Measurements from ENCODE around the gene TTC12. TPM values are rescaled to one million over a fixed set of nuclear protein-coding genes. Genes with fewer than 3 reads are reported as not detected.

The TTC12 gene
- total and polyA plus RNA-seq, 2 donors (not counting 1 experiment from before 2014, with no cell fraction given) = 9.0 to 47.3 TPM

DNA sequence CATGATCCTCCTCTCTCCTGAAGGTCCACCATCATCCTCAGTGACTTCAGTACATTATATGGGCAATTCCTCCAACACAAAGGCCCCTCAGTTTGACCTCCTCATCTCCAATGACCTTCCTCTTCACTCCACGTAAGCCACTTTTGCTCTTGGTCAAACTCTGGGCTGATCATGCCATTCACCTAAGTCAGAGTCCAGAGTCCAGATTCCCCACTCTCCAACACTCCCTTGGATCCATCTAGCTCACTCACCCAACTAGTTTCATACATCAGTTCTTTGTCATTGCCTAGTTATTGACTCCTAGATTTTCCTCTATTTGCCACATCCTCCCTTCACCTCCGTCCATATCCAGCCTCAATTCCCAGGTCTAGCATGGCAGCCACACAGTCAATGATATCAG lies 30.5 kb upstream of the TTC12 start:
- H3K4me3 ChIP-seq (ENCODE audit: control extremely low read depth in 1 of 5, extremely low read depth in 1 of 5, insufficient read depth in 1 of 5, low read depth in 2 of 5, low read length in 4 of 5) = no peak overlapping the region
- H3K9ac ChIP-seq (ENCODE audit: low read length) = no peak overlapping the region
- H3K27ac ChIP-seq (ENCODE audit: low read length in 2 of 2) = no peak overlapping the region
- no peak overlapping the region for H2AFZ ChIP-seq (ENCODE audit: insufficient read depth, low read depth, low read length, poor library complexity, severe bottlenecking)
- H3K4me2 ChIP-seq (replicated peaks; ENCODE audit: low read depth, low read length, poor library complexity, severe bottlenecking) = no peak overlapping the region
- Mint-ChIP-seq H3K4me3 (no peak overlapping the region), H3K27ac (no peak overlapping the region), H3K27me3 (peaks cover 8% of the 10 kb centered on the region), H3K4me1 (no peaks in the 10 kb centered on the region), H3K9me3 (ENCODE audit: insufficient read depth) (no peaks in the 10 kb centered on the region)
- H3K9me3 ChIP-seq (ENCODE audit: control extremely low read depth in 1 of 3, control insufficient read depth in 2 of 3, insufficient read depth in 1 of 3, low read length in 2 of 3) = no peaks in the 10 kb centered on the region
- H3K36me3 ChIP-seq (replicated peaks in 1 of 2; ENCODE audit: control extremely low read depth in 1 of 2, control insufficient read depth in 1 of 2, extremely low read depth in 1 of 2, insufficient read depth in 2 of 2, low read length in 1 of 2) = no peaks in the 10 kb centered on the region
- H4K20me1 ChIP-seq (ENCODE audit: control insufficient read depth, insufficient read depth, low read length, poor library complexity, severe bottlenecking) = no peaks in the 10 kb centered on the region
- POLR2A ChIA-PET = no interaction called here
- intact Hi-C loops (cut with micrococcal nuclease) = no loop called here
- CTCF ChIA-PET = interaction anchor here (7.8 kb wide), 1 partner anchor 697 kb away, joined by 122 read pairs; no protein-coding TSS in a partner anchor
- TF ChIP-seq CTCF (IDR thresholded peaks at IDR 0.05) (no peak), EZH2 (IDR thresholded peaks at IDR 0.05; ENCODE audit: borderline replicate concordance, insufficient read depth, low read depth, low read length, poor library complexity, severe bottlenecking) (no peak)
- no peaks in the 10 kb centered on the region for H3K79me2 ChIP-seq (ENCODE audit: control insufficient read depth, insufficient read depth, low read length)
- H3K27me3 ChIP-seq (replicated peaks in 1 of 4; ENCODE audit: control extremely low read depth in 1 of 4, control insufficient read depth in 3 of 4, insufficient read depth in 4 of 4, low read length in 3 of 4) = peaks cover 0 to 3% (median 0%) of the 10 kb centered on the region in 4 experiments
- no peaks in the 10 kb centered on the region for H3K4me1 ChIP-seq (ENCODE audit: control insufficient read depth in 2 of 2, insufficient read depth in 2 of 2, low read length in 2 of 2)
- ATAC-seq (ENCODE audit: low read depth) = no peak
- no peak for DNase-seq
- WGBS (ENCODE audit: insufficient coverage) = 86% methylated on average over 2 of the region's 2 CpGs

DNA sequence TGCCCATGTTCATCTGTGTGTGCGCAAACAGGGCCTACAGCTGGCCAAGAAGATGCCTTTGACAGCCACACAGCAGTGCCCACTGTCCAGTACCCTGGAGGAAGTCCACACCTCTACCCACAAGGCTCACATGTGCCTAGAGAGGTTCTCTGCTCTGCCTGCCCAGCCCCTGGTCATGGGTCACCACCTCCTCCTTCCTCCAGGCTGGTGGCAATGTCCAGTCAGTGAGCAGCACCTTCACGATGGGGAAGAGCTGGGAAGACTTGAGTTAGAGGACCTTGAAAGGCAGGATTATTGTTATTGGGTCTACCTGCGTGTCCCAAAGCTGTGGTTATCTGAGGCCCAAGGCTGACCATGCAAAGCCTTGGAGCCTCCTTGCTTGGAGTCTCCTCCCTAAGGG lies 28.4 kb upstream of the TTC12 start:
- ChIA-PET POLR2A (no interaction called here), CTCF (interaction anchor here (7.8 kb wide), 1 partner anchor 699 kb away, joined by 122 read pairs; no protein-coding TSS in a partner anchor)
- Histone ChIP-seq H3K4me2 (replicated peaks; ENCODE audit: low read depth, low read length, poor library complexity, severe bottlenecking) (no peak overlapping the region), H3K4me3 (ENCODE audit: control extremely low read depth in 1 of 5, extremely low read depth in 1 of 5, insufficient read depth in 1 of 5, low read depth in 2 of 5, low read length in 4 of 5) (no peak overlapping the region), H3K27ac (ENCODE audit: low read length in 2 of 2) (no peak overlapping the region), H2AFZ (ENCODE audit: insufficient read depth, low read depth, low read length, poor library complexity, severe bottlenecking) (no peak overlapping the region), H3K9ac (ENCODE audit: low read length) (no peak overlapping the region), H3K36me3 (replicated peaks in 1 of 2; ENCODE audit: control extremely low read depth in 1 of 2, control insufficient read depth in 1 of 2, extremely low read depth in 1 of 2, insufficient read depth in 2 of 2, low read length in 1 of 2) (no peaks in the 10 kb centered on the region), H3K27me3 (replicated peaks in 1 of 4; ENCODE audit: control extremely low read depth in 1 of 4, control insufficient read depth in 3 of 4, insufficient read depth in 4 of 4, low read length in 3 of 4) (peaks cover 0 to 3% (median 0%) of the 10 kb centered on the region in 4 experiments), H3K4me1 (ENCODE audit: control insufficient read depth in 2 of 2, insufficient read depth in 2 of 2, low read length in 2 of 2) (peaks cover 0 to 5% of the 10 kb centered on the region in 2 donors), H3K9me3 (ENCODE audit: control extremely low read depth in 1 of 3, control insufficient read depth in 2 of 3, insufficient read depth in 1 of 3, low read length in 2 of 3) (no peaks in the 10 kb centered on the region), H4K20me1 (ENCODE audit: control insufficient read depth, insufficient read depth, low read length, poor library complexity, severe bottlenecking) (no peaks in the 10 kb centered on the region), H3K79me2 (ENCODE audit: control insufficient read depth, insufficient read depth, low read length) (no peaks in the 10 kb centered on the region)
- Mint-ChIP-seq H3K4me3 (no peak overlapping the region), H3K27me3 (peaks cover 8% of the 10 kb centered on the region), H3K9me3 (ENCODE audit: insufficient read depth) (no peaks in the 10 kb centered on the region), H3K27ac (no peak overlapping the region), H3K4me1 (peaks cover 4% of the 10 kb centered on the region)
- TF ChIP-seq EZH2 (IDR thresholded peaks at IDR 0.05; ENCODE audit: borderline replicate concordance, insufficient read depth, low read depth, low read length, poor library complexity, severe bottlenecking) (no peak), CTCF (IDR thresholded peaks at IDR 0.05) (no peak)
- intact Hi-C loops (cut with micrococcal nuclease) = no loop called here
- no peak for ATAC-seq (ENCODE audit: low read depth)
- WGBS (ENCODE audit: insufficient coverage) = 95% methylated on average over 2 of the region's 3 CpGs
- DNase-seq = no peak

Measured in B cell (primary cell).